Measurements from ENCODE around the gene MPDU1. TPM values are rescaled to one million over a fixed set of nuclear protein-coding genes. Genes with fewer than 3 reads are reported as not detected.

MPDU1 gene
- total RNA-seq, 4 donors from 2014 or later = 26.0 to 50.4 (median 31.5) TPM

DNA sequence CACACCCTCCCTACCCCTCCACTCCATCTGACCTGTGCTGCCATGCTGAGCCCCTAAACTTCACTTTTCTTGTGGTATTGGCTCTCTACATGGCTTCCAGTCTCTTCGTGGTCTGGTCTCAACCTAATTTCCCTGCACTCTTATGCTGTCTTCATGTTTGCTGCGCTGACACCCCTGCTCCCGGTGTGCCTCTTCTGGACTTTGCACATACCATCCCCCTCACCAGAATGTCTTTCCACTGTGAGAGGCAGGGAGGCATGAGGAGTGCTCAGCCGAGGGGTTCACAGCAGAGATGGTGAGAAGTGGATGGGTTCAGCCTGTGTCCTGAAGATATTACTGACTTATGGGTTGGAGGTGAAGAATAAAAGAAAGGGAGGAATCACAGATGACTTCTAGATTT is 32.3 kb upstream of the MPDU1 start:
- H3K9me3 ChIP-seq = no peaks in the 10 kb centered on the region
- no peak overlapping the region for H3K4me3 ChIP-seq
- H3K4me1 ChIP-seq = peaks cover 21 to 28% (median 25%) of the 10 kb centered on the region in 4 donors
- DNase-seq (ENCODE audit: extremely low spot score) = no peak
- TF ChIP-seq POLR2AphosphoS5 (IDR thresholded peaks at IDR 0.05) = no peak
- no peak for TF ChIP-seq POLR2A (IDR thresholded peaks at IDR 0.05; ENCODE audit: low read depth)
- no peak for TF ChIP-seq EP300 (IDR thresholded peaks at IDR 0.05)
- TF ChIP-seq, protein P1, sequence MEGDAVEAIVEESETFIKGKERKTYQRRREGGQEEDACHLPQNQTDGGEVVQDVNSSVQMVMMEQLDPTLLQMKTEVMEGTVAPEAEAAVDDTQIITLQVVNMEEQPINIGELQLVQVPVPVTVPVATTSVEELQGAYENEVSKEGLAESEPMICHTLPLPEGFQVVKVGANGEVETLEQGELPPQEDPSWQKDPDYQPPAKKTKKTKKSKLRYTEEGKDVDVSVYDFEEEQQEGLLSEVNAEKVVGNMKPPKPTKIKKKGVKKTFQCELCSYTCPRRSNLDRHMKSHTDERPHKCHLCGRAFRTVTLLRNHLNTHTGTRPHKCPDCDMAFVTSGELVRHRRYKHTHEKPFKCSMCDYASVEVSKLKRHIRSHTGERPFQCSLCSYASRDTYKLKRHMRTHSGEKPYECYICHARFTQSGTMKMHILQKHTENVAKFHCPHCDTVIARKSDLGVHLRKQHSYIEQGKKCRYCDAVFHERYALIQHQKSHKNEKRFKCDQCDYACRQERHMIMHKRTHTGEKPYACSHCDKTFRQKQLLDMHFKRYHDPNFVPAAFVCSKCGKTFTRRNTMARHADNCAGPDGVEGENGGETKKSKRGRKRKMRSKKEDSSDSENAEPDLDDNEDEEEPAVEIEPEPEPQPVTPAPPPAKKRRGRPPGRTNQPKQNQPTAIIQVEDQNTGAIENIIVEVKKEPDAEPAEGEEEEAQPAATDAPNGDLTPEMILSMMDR (IDR thresholded peaks at IDR 0.05) = no peak
- intact Hi-C loops (cut with DNase I) = loop anchor here (10.0 kb wide), 1 partner anchor 297 kb away; the partner anchor contains the start of genes CTDNEP1 and ELP5
- H3K36me3 ChIP-seq = peaks cover 3 to 27% (median 17%) of the 10 kb centered on the region in 4 donors
- H3K27ac ChIP-seq (replicated peaks in 1 of 4) = peak overlapping the region in 1 of 4 donors; percentile 23
- H3K27me3 ChIP-seq = no peaks in the 10 kb centered on the region
- 86% methylated on average over 4 of the region's 4 CpGs for WGBS

DNA sequence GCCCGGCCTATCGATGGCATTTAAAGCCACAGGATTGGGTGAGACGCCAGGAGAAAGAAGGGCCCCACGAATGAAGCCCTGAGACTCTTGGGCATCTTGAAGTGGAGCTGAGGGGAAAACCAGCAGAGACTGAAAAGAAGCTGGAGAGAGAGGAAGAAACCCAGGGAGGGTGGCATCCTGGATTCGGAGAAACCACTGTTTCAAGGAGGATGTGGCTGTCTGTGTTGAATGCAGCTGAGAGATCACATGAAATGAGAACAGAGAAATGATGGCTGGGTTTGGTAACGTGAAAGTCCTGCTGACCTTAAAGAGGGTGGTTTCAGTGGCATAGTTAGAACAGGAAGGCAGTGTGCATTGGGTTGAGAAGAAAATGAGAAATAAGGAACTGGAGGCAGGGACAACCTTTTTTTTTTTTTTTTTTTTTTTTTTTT is 31.0 kb upstream of the MPDU1 start:
- Histone ChIP-seq H3K36me3 (peaks cover 3 to 27% (median 20%) of the 10 kb centered on the region in 4 donors), H3K27me3 (no peaks in the 10 kb centered on the region), H3K4me1 (peaks cover 28 to 37% (median 32%) of the 10 kb centered on the region in 4 donors), H3K9me3 (no peaks in the 10 kb centered on the region), H3K27ac (replicated peaks in 1 of 4) (peak overlapping the region in 3 of 4 donors; percentile 31 to 57 (median 34)), H3K4me3 (no peak overlapping the region)
- peak in 1 of 2 donors; percentile 5 for TF ChIP-seq POLR2AphosphoS5 (IDR thresholded peaks at IDR 0.05)
- TF ChIP-seq, protein P1 (IDR thresholded peaks at IDR 0.05) = no peak
- WGBS = 81% methylated on average over 6 of the region's 6 CpGs
- no peak for DNase-seq (ENCODE audit: extremely low spot score)
- intact Hi-C loops (cut with DNase I) = loop anchor here (10.0 kb wide), 1 partner anchor 298 kb away; the partner anchor contains the start of genes CTDNEP1 and ELP5

DNA sequence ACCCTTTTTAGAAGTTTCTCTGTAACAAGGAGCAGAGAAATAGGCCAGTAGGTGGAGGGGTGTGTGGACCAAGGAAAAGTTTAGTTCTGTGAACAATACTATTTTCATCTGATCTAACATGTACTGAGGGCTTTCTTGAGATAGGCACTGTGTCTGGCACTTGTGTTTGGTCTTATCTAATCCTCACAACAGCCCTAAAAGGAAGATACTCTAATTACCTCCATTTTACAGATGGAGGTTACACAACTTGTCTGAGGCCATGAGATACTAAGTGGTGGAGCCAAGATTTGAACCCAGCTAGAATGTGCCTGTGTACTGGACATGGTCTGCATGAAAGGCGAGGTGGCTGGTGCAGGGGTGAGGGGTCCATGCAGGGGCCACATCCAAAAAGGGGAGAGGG is 30.3 kb upstream of the MPDU1 start:
- peak overlapping the region in 3 of 4 donors; percentile 40 to 51 (median 45) for H3K27ac ChIP-seq (replicated peaks in 1 of 4)
- peaks cover 27 to 38% (median 33%) of the 10 kb centered on the region in 4 donors for H3K4me1 ChIP-seq
- peaks cover 3 to 27% (median 20%) of the 10 kb centered on the region in 4 donors for H3K36me3 ChIP-seq
- no peak overlapping the region for H3K4me3 ChIP-seq
- no peak for DNase-seq (ENCODE audit: extremely low spot score)
- intact Hi-C loops (cut with DNase I) = loop anchor here (10.0 kb wide), 1 partner anchor 299 kb away; the partner anchor contains the start of genes CTDNEP1 and ELP5
- no peaks in the 10 kb centered on the region for H3K9me3 ChIP-seq
- TF ChIP-seq EP300 (IDR thresholded peaks at IDR 0.05) (no peak), POLR2AphosphoS5 (IDR thresholded peaks at IDR 0.05) (no peak), POLR2A (IDR thresholded peaks at IDR 0.05; ENCODE audit: low read depth) (no peak)
- TF ChIP-seq, protein P1 (IDR thresholded peaks at IDR 0.05) = no peak
- no peaks in the 10 kb centered on the region for H3K27me3 ChIP-seq
- WGBS = 100% methylated on average over 1 of the region's 1 CpG

DNA sequence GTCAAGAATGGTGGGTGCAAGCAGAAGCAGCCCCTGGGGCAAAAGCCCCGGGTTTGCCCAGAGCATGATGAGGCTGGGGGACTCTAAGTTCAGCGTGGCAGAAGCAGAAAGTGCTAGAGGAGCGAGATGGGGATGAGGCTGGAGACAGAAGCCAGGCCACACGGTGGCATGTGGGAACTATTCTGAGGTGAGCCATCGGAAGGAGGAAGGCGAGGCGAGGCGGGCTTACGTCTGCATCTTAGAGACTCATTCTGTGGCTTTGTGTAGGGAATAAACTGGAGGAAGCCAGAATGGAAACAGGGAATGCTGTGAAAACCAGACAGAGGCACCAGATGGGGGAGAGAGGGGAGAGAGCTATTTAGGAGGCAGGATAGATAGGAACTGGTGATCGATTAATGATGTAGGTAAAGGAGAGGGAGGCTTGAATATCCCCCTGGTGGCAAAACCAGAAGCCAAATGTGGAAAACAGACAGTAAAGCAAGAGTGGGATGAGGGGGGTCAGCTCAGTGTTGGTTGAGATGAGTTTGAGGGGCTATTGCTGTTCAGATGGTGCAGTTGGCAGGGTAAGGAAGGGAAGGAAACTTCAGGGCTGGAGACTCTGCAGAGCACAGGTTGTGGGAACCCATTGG is 28.2 kb upstream of the MPDU1 start:
- no peak overlapping the region for H3K4me3 ChIP-seq
- TF ChIP-seq, protein P1 (IDR thresholded peaks at IDR 0.05) = no peak
- TF ChIP-seq POLR2AphosphoS5 (IDR thresholded peaks at IDR 0.05) (no peak), EP300 (IDR thresholded peaks at IDR 0.05) (no peak), POLR2A (IDR thresholded peaks at IDR 0.05; ENCODE audit: low read depth) (no peak)
- peaks cover 34 to 40% (median 38%) of the 10 kb centered on the region in 4 donors for H3K4me1 ChIP-seq
- H3K27ac ChIP-seq (replicated peaks in 1 of 4) = peak overlapping the region in 1 of 4 donors; percentile 30
- no peak for DNase-seq (ENCODE audit: extremely low spot score)
- no peaks in the 10 kb centered on the region for H3K9me3 ChIP-seq
- intact Hi-C loops (cut with DNase I) = loop anchor here (5.0 to 10.0 kb wide), 2 partner anchors 118 to 301 kb away; partner anchors contain the start of genes CTDNEP1, ELP5, FGF11 and TMEM102
- H3K36me3 ChIP-seq = peaks cover 3 to 26% (median 19%) of the 10 kb centered on the region in 4 donors
- WGBS = 65% methylated on average over 10 of the region's 10 CpGs
- no peaks in the 10 kb centered on the region for H3K27me3 ChIP-seq

All from esophagus muscularis mucosa (tissue), 4 donors.